CD4-positive, alpha-beta T cell (primary cell): ENCODE results near the gene COG7. TPM values are rescaled to one million over a fixed set of nuclear protein-coding genes. Genes with fewer than 3 reads are reported as not detected.
"Not testable (repeated sequence)": the region's sequence is repeated elsewhere in the genome, so short reads cannot be mapped to it uniquely, and the experiment has no call there.

Experiments used
- ATAC-seq: fragments of 200-7000 bp; cut with Tn5 transposase; one replicate; pipeline ENCODE4 v1.10.0; 2022; ENCODE audit warnings: mild to moderate bottlenecking; ENCODE audit not compliant: poor library complexity
- CTCF ChIA-PET: fragments of 350-600 bp; sonication (Branson Sonifier 250); formaldehyde crosslinking; loops from one replicate; lab custom pipeline; 2021; ENCODE audit warnings: antibody characterized with exemption, inconsistent platforms; lab: Charles Lee
- POLR2A ChIA-PET: fragments of 350-600 bp; sonication (Branson Sonifier 250); formaldehyde crosslinking; loops from one replicate; lab custom pipeline; 2021; ENCODE audit warnings: antibody characterized with exemption, inconsistent platforms; lab: Charles Lee
- DNase-seq, 14 experiments: peaks; one replicate each; pipeline ENCODE4 v3.0.0-alpha.2; 2013 to 2020; ENCODE audit warnings: mixed read lengths in 2 of 14
- H3K27ac ChIP-seq, 2 donors: one replicate each; pipeline versions ENCODE4 v1.5.1 to v1.7.0; 2013; ENCODE audit warnings: low read length in 2 of 2, low read depth in 1 of 2, mild to moderate bottlenecking in 1 of 2
- H3K27me3 ChIP-seq, 2 experiments: 1 replicate in 1 of 2; 2 replicates in 1 of 2; pipeline versions ENCODE4 v1.6.1 to v1.7.0; 2013; ENCODE audit warnings: low read length in 2 of 2, control low read depth in 1 of 2, mild to moderate bottlenecking in 1 of 2, moderate library complexity in 1 of 2; ENCODE audit not compliant: insufficient read depth in 2 of 2, control insufficient read depth in 1 of 2
- H3K36me3 ChIP-seq: one replicate; pipeline ENCODE4 v1.6.1; 2013; ENCODE audit warnings: low read length, control low read depth; ENCODE audit not compliant: insufficient read depth
- H3K4me1 ChIP-seq: one replicate; pipeline ENCODE4 v1.6.1; 2013; ENCODE audit warnings: low read length, control low read depth; ENCODE audit not compliant: insufficient read depth
- H3K4me3 ChIP-seq: one replicate; pipeline ENCODE4 v1.5.1; 2013; ENCODE audit warnings: mild to moderate bottlenecking, low read length, moderate library complexity
- H3K9me3 ChIP-seq, 2 experiments: 1 replicate in 1 of 2; 2 replicates in 1 of 2; pipeline versions ENCODE4 v1.6.1 to v1.7.0; 2013; ENCODE audit warnings: low read length in 2 of 2, mild to moderate bottlenecking in 2 of 2, control low read depth in 1 of 2, moderate library complexity in 1 of 2; ENCODE audit not compliant: control insufficient read depth in 1 of 2, insufficient read depth in 1 of 2
- H3K27ac Mint-ChIP-seq: one replicate; pipeline ENCODE4 v1.8.0; 2020; ENCODE audit warnings: mixed read lengths
- H3K27me3 Mint-ChIP-seq: one replicate; pipeline ENCODE4 v1.8.0; 2021; ENCODE audit warnings: mixed read lengths
- H3K36me3 Mint-ChIP-seq: one replicate; pipeline ENCODE4 v1.8.0; 2021; ENCODE audit warnings: low read depth, mixed read lengths
- H3K4me1 Mint-ChIP-seq: one replicate; pipeline ENCODE4 v1.8.0; 2021; ENCODE audit warnings: low read depth, mixed read lengths
- H3K4me3 Mint-ChIP-seq: one replicate; pipeline ENCODE4 v1.8.0; 2020; ENCODE audit warnings: mild to moderate bottlenecking, mixed read lengths
- H3K9me3 Mint-ChIP-seq: one replicate; pipeline ENCODE4 v1.8.0; 2020; ENCODE audit warnings: mixed read lengths
- intact Hi-C, 2 experiments: fragments of 100-400 bp; cut with DNase I in 1 of 2; cut with micrococcal nuclease in 1 of 2; formaldehyde crosslinking; loops; one replicate each; pipeline versions ENCODE4 v1.15.1 to v1.9.0; 2023 to 2025; cut with DNase I, micrococcal nuclease
- total RNA-seq, 174 experiments: library from RNA in 2 of 174; stranded (reverse) in 2 of 174; gene quantifications; one replicate each; pipeline ENCODE4 v1.2.3 and lab custom pipeline; 2021 to 2026
- TF ChIP-seq, protein P1 (sequence below): fragments of 200-600 bp; IDR thresholded peaks from one replicate; pipeline ENCODE4 v1.8.0; 2022; ENCODE audit warnings: antibody characterized with exemption, mild to moderate bottlenecking

The COG7 gene
- total RNA-seq, 2 experiments from 2014 or later = 12.6 to 13.6 TPM

DNA sequence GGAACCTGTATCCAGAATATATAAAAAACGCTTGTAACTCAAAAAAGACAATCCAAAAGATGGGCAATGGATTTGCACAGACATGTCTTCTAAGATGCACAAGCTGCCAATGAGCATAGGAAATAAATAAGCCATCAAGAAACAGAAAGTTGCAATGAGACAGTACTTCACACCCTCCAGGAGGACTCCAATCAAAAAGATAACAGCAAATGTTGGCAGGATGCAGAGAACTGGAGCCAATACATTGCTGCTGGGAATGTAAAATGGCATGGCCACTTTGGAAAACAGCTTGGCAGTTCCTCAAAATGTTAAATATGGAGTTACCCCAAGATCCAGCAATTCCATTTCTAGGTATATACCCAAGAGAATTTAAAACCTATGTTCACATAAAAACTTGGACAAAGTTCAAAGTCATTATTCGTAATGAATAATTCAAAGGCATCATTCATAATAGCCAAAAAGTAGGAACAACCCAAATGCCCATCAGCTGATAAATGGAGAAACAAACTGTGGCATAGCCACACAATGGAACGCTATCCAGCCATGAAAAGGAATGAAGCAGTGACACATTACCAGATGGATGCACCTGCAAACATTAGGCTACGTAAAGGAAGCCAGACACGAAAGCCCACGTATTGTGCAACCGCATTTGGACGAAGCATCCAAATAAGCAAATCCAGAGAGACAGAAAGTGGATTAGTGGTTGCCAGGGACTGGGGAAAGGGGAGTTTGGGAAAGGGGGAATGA, 31.7 kb upstream of the COG7 start:
- Histone ChIP-seq H3K4me1 (no peaks in the 10 kb centered on the region), H3K4me3 (no peak overlapping the region), H3K27ac (no peak overlapping the region), H3K36me3 (peaks cover 93% of the 10 kb centered on the region), H3K27me3 (no peaks in the 10 kb centered on the region), H3K9me3 (no peaks in the 10 kb centered on the region)
- TF ChIP-seq, protein P1, sequence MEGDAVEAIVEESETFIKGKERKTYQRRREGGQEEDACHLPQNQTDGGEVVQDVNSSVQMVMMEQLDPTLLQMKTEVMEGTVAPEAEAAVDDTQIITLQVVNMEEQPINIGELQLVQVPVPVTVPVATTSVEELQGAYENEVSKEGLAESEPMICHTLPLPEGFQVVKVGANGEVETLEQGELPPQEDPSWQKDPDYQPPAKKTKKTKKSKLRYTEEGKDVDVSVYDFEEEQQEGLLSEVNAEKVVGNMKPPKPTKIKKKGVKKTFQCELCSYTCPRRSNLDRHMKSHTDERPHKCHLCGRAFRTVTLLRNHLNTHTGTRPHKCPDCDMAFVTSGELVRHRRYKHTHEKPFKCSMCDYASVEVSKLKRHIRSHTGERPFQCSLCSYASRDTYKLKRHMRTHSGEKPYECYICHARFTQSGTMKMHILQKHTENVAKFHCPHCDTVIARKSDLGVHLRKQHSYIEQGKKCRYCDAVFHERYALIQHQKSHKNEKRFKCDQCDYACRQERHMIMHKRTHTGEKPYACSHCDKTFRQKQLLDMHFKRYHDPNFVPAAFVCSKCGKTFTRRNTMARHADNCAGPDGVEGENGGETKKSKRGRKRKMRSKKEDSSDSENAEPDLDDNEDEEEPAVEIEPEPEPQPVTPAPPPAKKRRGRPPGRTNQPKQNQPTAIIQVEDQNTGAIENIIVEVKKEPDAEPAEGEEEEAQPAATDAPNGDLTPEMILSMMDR = no peak
- Mint-ChIP-seq H3K27me3 (no peaks in the 10 kb centered on the region), H3K4me3 (no peak overlapping the region), H3K36me3 (peaks cover 94% of the 10 kb centered on the region), H3K4me1 (no peaks in the 10 kb centered on the region), H3K9me3 (no peaks in the 10 kb centered on the region), H3K27ac (peak overlapping the region; percentile 5)
- CTCF ChIA-PET = no interaction called here
- no peak for DNase-seq
- POLR2A ChIA-PET = no interaction called here
- no peak for ATAC-seq
- intact Hi-C loops = no loop called here

DNA sequence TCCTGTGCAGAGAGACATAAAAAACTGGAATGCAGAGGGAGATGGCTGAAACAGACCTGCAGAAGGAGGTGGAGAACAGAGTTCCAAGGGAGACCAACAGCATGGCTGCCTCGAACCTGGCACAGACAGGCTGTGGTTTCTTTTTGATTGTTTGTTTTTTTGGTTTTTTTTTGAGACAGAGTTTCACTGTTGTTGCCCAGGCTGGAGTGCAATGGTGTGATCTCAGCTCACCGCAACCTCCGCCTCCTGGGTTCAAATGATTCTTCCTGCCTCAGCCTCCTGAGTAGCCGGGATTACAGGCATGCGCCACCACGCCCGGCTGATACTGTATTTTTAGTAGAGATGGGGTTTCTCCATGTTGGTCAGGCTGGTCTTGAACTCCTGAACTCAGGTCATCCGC, 30.5 kb upstream of the COG7 start:
- peaks cover 94% of the 10 kb centered on the region for H3K36me3 Mint-ChIP-seq
- H3K27me3 Mint-ChIP-seq, ATAC-seq, H3K4me3 ChIP-seq, intact Hi-C loops, H3K9me3 Mint-ChIP-seq, CTCF ChIA-PET, H3K27ac ChIP-seq, H3K4me3 Mint-ChIP-seq, H3K9me3 ChIP-seq, H3K4me1 ChIP-seq, H3K4me1 Mint-ChIP-seq, POLR2A ChIA-PET, H3K27me3 ChIP-seq: not testable (repeated sequence)
- H3K27ac Mint-ChIP-seq = peak overlapping the region; percentile 65
- peak in 3 of 14 experiments; percentile 18 to 56 (median 36) for DNase-seq
- peaks cover 93% of the 10 kb centered on the region for H3K36me3 ChIP-seq

DNA sequence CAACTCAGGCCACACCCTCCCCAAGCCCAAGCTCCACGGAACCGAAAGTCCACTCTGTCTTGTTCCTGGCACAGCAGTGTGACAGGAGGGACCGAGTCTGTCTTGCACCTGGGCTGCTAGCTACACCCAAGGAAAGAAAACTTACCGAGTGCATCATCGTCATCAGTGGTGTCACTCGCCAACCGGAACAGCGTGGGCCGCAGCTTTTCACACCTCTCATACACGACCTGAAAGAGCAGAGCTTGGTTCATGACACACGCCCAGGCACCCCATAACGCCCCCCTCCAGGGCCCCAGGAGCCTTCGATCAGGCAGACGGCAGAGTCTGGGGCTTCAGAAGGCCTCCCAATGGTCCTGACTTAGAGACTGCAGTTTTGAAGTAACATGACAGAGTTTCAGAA, 29.8 kb upstream of the COG7 start:
- intact Hi-C loops = no loop called here
- no peaks in the 10 kb centered on the region for H3K9me3 Mint-ChIP-seq
- ChIA-PET POLR2A (no interaction called here), CTCF (no interaction called here)
- H3K4me3 Mint-ChIP-seq = no peak overlapping the region
- Histone ChIP-seq H3K9me3 (no peaks in the 10 kb centered on the region), H3K4me1 (no peaks in the 10 kb centered on the region), H3K27me3 (no peaks in the 10 kb centered on the region), H3K4me3 (no peak overlapping the region), H3K36me3 (peaks cover 91% of the 10 kb centered on the region), H3K27ac (peak overlapping the region in 1 of 2 donors; percentile 41)
- H3K27ac Mint-ChIP-seq = peak overlapping the region; percentile 65
- H3K36me3 Mint-ChIP-seq = peaks cover 94% of the 10 kb centered on the region
- DNase-seq = peak in 5 of 14 experiments; percentile 28 to 83 (median 69)
- ATAC-seq = peak; percentile 50
- no peaks in the 10 kb centered on the region for H3K4me1 Mint-ChIP-seq
- H3K27me3 Mint-ChIP-seq = no peaks in the 10 kb centered on the region
- TF ChIP-seq, protein P1 = no peak

DNA sequence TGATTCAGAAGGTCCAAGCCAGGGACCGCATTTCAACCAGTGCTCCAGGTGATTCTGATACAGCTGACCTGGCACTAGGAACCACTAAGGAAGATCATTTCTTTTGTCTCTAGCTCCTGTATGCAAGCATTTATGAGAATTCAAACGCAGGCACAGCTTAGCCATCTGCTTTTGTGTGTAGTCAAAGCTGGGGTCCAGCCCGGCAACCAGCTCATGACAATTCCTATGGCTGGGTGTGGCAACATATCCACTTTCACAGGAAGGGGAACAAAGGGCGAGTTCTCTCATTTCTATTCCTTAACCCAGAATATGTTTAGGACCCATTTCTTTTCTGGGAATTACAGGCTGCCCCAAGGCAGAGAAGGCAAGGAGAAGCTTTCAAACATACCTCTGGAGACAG, 27.3 kb upstream of the COG7 start:
- intact Hi-C loops = no loop called here
- no peaks in the 10 kb centered on the region for H3K27me3 ChIP-seq
- TF ChIP-seq, protein P1 = no peak
- Mint-ChIP-seq H3K36me3 (peaks cover 92% of the 10 kb centered on the region), H3K4me1 (no peaks in the 10 kb centered on the region), H3K27me3 (no peaks in the 10 kb centered on the region), H3K4me3 (no peak overlapping the region), H3K9me3 (no peaks in the 10 kb centered on the region), H3K27ac (peak overlapping the region; percentile 17)
- no peak for ATAC-seq
- CTCF ChIA-PET = no interaction called here
- no peak overlapping the region for H3K4me3 ChIP-seq
- peaks cover 83% of the 10 kb centered on the region for H3K36me3 ChIP-seq
- H3K27ac ChIP-seq = no peak overlapping the region
- DNase-seq = no peak
- H3K9me3 ChIP-seq = no peaks in the 10 kb centered on the region
- POLR2A ChIA-PET = no interaction called here
- no peaks in the 10 kb centered on the region for H3K4me1 ChIP-seq
